Spleen (tissue), 11 donors: Measurements from ENCODE around the gene PWP2. TPM values are rescaled to one million over a fixed set of nuclear protein-coding genes. Genes with fewer than 3 reads are reported as not detected.

Experiments
- DNase-seq: peaks from one replicate; pipeline ENCODE4 v3.0.0-alpha.2; 2020
- H3K27ac ChIP-seq, 8 donors: fragments of 200-600 bp; sonication (generic) in 7 of 8; 1 replicate in 4 of 8; 2 replicates in 4 of 8; pipeline versions ENCODE4 v1.5.0 to v1.8.0; 2016 to 2021; ENCODE audit warnings: inconsistent platforms in 4 of 8, mild to moderate bottlenecking in 4 of 8, moderate library complexity in 1 of 8
- H3K27me3 ChIP-seq, 7 donors: fragments of 200-600 bp; sonication (generic) in 6 of 7; replicated peaks in 1 of 7; 1 replicate in 4 of 7; 2 replicates in 3 of 7; pipeline versions ENCODE4 v1.5.0 to v1.8.0; 2016 to 2021; ENCODE audit warnings: inconsistent platforms in 3 of 7, mild to moderate bottlenecking in 1 of 7
- H3K36me3 ChIP-seq, 6 donors: fragments of 200-600 bp; sonication (generic) in 5 of 6; 1 replicate in 4 of 6; 2 replicates in 2 of 6; pipeline versions ENCODE4 v1.5.0 to v1.8.0; 2016 to 2021; ENCODE audit warnings: inconsistent platforms in 2 of 6
- H3K4me1 ChIP-seq, 6 donors: fragments of 200-600 bp; sonication (generic) in 5 of 6; 1 replicate in 3 of 6; 2 replicates in 3 of 6; pipeline versions ENCODE4 v1.5.0 to v1.8.0; 2016 to 2021; ENCODE audit warnings: inconsistent platforms in 3 of 6
- H3K4me3 ChIP-seq, 8 donors: fragments of 200-600 bp; sonication (generic) in 7 of 8; 1 replicate in 4 of 8; 2 replicates in 4 of 8; pipeline versions ENCODE4 v1.5.0 to v1.8.0; 2016 to 2021; ENCODE audit warnings: inconsistent platforms in 4 of 8, mild to moderate bottlenecking in 4 of 8, moderate library complexity in 2 of 8
- H3K9me3 ChIP-seq, 8 donors: fragments of 200-600 bp; sonication (generic) in 7 of 8; 1 replicate in 4 of 8; 2 replicates in 4 of 8; pipeline versions ENCODE4 v1.5.0 to v1.8.0; 2016 to 2021; ENCODE audit warnings: inconsistent platforms in 4 of 8
- POLR2A ChIP-seq, 3 donors: fragments of 450-650 bp; IDR thresholded peaks; one replicate each; pipeline ENCODE4 v1.5.1; 2017; ENCODE audit warnings: antibody characterized with exemption in 3 of 3, mild to moderate bottlenecking in 1 of 3
- POLR2AphosphoS5 ChIP-seq, 3 donors: sonication (generic); formaldehyde crosslinking; IDR thresholded peaks; one replicate each; pipeline ENCODE4 v1.5.1; 2017; ENCODE audit warnings: antibody characterized with exemption in 3 of 3
- WGBS, 5 donors: extraction: QIAGEN DNeasy Blood & Tissue Kit in 3 of 5; methylation state at CpG; one replicate each; pipeline versions ENCODE4 v1.1.5 to v1.1.7; 2013 to 2018; 5-methylcytosine and 5-hydroxymethylcytosine counted together
- intact Hi-C: fragments of 100-400 bp; cut with DNase I; formaldehyde crosslinking; loops from one replicate; pipeline ENCODE4 v1.15.0; 2023; ENCODE audit warnings: low total_unique reads
- polyA plus RNA-seq, 3 donors: library from polyadenylated mRNA; stranded (reverse); fragments of 200-250 nt; gene quantifications; one replicate each; pipeline ENCODE4 v1.2.1, GENCODE V29; 2013
- total RNA-seq, 7 donors: library from RNA; depleted of rRNA in 3 of 7; stranded (reverse); fragments of >200 nt in 3 of 7; fragmentation: NEBNext Ultra II Directional in 4 of 7; extraction: Animal tissue kit (Norgen Biotek cat#: 25700) in 4 of 7; gene quantifications; one replicate each; pipeline versions ENCODE4 v1.1.0 to v1.2.1, GENCODE V29; 2016 to 2021
- TF ChIP-seq, protein P1 (sequence below), 11 experiments: fragments of 200-600 bp in 7 of 11; fragments of 450-650 bp in 4 of 11; sonication (generic) in 4 of 11; IDR thresholded peaks in 8 of 11; conservative IDR thresholded peaks in 3 of 11; 1 replicate in 7 of 11; 2 replicates in 4 of 11; pipeline versions ENCODE4 v1.4.0 to v1.8.0; 2016 to 2021; ENCODE audit warnings: antibody characterized with exemption in 11 of 11, inconsistent platforms in 4 of 11, mild to moderate bottlenecking in 1 of 11
- donor health status: healthy with polysubstance abuse.
- donor health status: DM: no; HTN: no; CAD: no; lungs with moderate emphysema.
- donor health status: DM: no; HTN: no; CAD: no.
- donor health status: Bipolar disorder and iron deficiency.
- donor health status: healthy.
- donor health status: DM: no; HTN: no; CAD: no.
- donor health status: DM: yes; HTN: yes; CAD: no.

The PWP2 gene
- total and polyA plus RNA-seq, 10 donors, result 4.8 to 17.4 (median 10.8) TPM

DNA sequence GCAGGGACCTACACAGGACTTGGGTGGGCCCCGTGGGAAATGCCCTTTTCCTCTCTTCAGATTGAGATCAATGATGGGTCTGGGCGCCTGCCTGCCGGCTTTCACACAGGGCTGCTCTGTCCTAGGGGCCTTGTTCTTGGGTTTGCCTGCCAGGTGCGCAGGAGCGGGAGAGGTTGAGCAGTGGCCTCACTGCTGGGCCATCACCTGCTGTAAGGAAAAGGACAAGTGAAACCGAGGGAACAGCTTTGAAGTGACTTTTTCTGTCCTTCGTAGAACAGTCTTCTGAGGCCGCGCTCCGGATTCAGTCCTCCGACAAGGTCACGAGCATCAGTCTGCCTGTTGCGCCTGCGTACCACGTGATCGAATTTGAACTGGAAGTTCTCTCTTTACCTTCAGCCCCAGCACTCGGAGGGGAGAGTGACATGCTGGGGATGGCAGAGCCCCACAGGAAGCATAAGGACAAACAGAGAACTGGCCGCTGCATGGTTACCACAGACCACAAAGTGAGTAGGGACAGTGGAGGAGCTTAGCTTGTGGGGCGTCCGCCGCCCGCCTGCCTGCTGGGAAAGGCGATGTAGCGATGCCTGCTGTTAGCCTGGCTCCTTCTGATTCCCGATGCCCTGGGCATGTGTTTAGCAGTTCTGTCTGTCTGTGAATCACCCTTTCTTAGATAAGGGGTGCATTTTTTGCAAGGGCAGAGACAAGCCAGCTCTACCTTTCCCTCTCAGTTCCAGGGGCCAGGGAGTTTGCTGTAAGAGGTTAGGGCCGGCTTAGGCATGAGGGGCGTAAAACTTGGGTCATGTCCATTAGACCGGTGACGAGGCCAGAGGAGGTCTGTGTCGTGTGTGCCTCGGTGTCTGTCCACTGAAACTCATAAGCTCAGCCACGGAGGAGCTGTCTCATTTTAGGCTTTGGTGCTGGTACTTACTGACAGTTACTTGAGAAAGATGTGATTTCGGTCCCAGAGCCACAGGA lies 19.5 kb upstream of the PWP2 start:
- peak; percentile 82 for DNase-seq
- Histone ChIP-seq H3K27ac (peak overlapping the region; percentile 35 to 90 (median 81)), H3K9me3 (no peaks in the 10 kb centered on the region), H3K27me3 (no peaks in the 10 kb centered on the region), H3K36me3 (peaks cover 0 to 100% (median 62%) of the 10 kb centered on the region in 6 donors), H3K4me1 (peaks cover 30 to 97% (median 81%) of the 10 kb centered on the region in 6 donors), H3K4me3 (peak overlapping the region in 1 of 8 donors; percentile 29)
- 61 to 81% (median 71%) methylated on average over 33 of the region's 33 CpGs for WGBS, 5 donors
- intact Hi-C loops, result no loop called here
- peak; percentile 34 to 45 (median 43) for TF ChIP-seq POLR2AphosphoS5 (IDR thresholded peaks at IDR 0.05)
- no peak for TF ChIP-seq POLR2A (IDR thresholded peaks at IDR 0.05)

DNA sequence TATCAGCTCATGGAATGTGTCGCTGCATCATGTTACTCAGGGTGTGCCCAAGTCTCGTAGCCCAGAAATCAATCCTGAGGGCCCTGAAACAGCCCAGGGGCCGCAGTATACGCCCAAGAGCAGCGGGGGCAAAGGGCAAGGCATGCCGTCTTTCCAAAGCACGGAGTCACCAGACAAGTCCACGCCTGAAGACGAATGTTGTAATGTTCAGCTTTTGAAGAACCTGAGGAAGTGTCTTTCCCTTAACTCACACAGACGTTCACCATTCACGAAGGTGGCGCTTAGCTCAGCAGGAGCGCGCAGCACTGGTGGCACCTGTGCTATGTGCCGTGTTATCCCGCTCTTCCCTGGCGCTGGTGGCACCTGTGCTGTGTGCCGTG lies 18.8 kb upstream of the PWP2 start:
- H3K27ac ChIP-seq, result peak overlapping the region; percentile 3 to 90 (median 81)
- H3K4me3 ChIP-seq, result peak overlapping the region in 1 of 8 donors; percentile 29
- peaks cover 0 to 100% (median 63%) of the 10 kb centered on the region in 6 donors for H3K36me3 ChIP-seq
- H3K9me3 ChIP-seq, result no peaks in the 10 kb centered on the region
- peaks cover 30 to 97% (median 74%) of the 10 kb centered on the region in 6 donors for H3K4me1 ChIP-seq
- WGBS, 5 donors, result 78 to 95% (median 85%) methylated on average over 17 to 18 of the region's 18 CpGs
- TF ChIP-seq POLR2AphosphoS5 (IDR thresholded peaks at IDR 0.05) (no peak), POLR2A (IDR thresholded peaks at IDR 0.05) (no peak)
- TF ChIP-seq, protein P1, sequence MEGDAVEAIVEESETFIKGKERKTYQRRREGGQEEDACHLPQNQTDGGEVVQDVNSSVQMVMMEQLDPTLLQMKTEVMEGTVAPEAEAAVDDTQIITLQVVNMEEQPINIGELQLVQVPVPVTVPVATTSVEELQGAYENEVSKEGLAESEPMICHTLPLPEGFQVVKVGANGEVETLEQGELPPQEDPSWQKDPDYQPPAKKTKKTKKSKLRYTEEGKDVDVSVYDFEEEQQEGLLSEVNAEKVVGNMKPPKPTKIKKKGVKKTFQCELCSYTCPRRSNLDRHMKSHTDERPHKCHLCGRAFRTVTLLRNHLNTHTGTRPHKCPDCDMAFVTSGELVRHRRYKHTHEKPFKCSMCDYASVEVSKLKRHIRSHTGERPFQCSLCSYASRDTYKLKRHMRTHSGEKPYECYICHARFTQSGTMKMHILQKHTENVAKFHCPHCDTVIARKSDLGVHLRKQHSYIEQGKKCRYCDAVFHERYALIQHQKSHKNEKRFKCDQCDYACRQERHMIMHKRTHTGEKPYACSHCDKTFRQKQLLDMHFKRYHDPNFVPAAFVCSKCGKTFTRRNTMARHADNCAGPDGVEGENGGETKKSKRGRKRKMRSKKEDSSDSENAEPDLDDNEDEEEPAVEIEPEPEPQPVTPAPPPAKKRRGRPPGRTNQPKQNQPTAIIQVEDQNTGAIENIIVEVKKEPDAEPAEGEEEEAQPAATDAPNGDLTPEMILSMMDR (IDR thresholded peaks at IDR 0.05 in 8 of 11, conservative IDR thresholded peaks at IDR 0.05 in 3 of 11), result no peak
- H3K27me3 ChIP-seq, result no peaks in the 10 kb centered on the region
- intact Hi-C loops, result no loop called here
- DNase-seq, result no peak

DNA sequence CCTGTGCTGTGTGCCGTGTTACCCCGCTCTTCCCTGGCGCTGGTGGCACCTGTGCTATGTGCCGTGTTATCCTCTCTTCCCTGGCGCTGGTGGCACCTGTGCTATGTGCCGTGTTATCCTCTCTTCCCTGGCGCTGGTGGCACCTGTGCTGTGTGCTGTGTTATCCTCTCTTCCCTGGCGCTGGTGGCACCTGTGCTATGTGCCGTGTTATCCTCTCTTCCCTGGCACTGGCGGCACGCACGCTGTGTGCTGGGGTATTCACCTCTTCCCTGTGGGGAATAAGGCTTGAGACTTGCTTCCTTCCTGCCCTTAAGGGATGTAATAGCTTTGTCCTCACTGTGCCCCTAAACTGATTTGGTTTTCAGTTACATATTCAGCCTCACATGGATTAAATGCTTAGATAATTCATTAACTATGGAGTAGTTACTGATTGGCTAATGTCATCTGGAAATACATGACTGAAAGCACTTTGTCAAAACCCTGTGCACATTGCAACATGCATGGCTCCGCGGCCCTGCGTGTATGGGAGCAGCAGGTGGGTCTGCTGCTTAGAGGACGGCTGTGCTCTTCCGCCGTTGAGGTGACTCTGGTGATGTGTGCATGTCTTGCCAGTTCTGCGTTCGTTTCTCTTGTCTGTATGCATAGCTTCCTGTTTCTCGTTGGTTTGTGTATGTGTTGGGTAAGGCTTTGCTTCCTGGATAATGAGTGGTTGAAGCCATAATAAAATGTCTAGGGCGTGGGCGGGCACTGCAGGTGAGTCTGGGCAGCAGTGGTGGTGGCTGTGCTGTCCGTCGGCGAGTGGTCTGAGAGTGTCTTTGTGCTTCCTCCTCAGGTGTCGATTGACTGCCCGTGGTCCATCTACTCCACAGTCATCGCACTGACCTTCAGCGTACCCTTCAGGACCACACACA lies 17.9 kb upstream of the PWP2 start:
- Histone ChIP-seq H3K27me3 (no peaks in the 10 kb centered on the region), H3K4me3 (peak overlapping the region in 2 of 8 donors; percentile 2 to 43), H3K4me1 (peaks cover 22 to 93% (median 66%) of the 10 kb centered on the region in 6 donors), H3K36me3 (peaks cover 2 to 100% (median 72%) of the 10 kb centered on the region in 6 donors), H3K9me3 (no peaks in the 10 kb centered on the region), H3K27ac (peak overlapping the region; percentile 72 to 90 (median 82))
- intact Hi-C loops, result no loop called here
- DNase-seq, result peak; percentile 88
- TF ChIP-seq POLR2A (IDR thresholded peaks at IDR 0.05), result peak in 1 of 3 donors; percentile 35
- peak; percentile 59 to 93 (median 81) for TF ChIP-seq POLR2AphosphoS5 (IDR thresholded peaks at IDR 0.05)
- TF ChIP-seq, protein P1 (IDR thresholded peaks at IDR 0.05 in 8 of 11, conservative IDR thresholded peaks at IDR 0.05 in 3 of 11), result no peak
- WGBS, 5 donors, result 50 to 80% (median 58%) methylated on average over 30 of the region's 30 CpGs

DNA sequence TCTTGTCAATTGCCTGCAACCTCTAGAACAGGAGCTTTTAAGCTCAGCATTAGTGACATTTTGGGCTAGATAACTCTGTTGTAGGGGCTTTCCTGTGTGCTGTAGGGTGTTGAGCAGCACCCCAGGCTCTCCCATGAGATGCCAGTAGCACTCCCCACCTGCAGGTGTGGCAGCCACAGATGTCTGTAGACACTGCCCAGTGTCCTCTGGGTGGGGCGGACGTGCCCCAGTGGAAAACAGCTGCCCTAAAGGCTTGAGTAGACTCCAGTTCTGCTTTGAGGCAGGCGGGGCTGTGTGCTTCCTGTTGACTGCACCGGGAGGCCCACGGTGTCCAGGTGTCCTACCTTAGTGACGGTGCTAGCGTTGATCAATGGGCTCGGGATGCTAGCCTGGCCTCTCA lies 16.9 kb upstream of the PWP2 start:
- peak overlapping the region; percentile 72 to 90 (median 82) for H3K27ac ChIP-seq
- intact Hi-C loops, result no loop called here
- peaks cover 22 to 82% (median 55%) of the 10 kb centered on the region in 6 donors for H3K4me1 ChIP-seq

More for the DNA sequence above, 16.9 kb upstream of the PWP2 start:
- H3K9me3 ChIP-seq, result no peaks in the 10 kb centered on the region
- H3K36me3 ChIP-seq, result peaks cover 2 to 100% (median 75%) of the 10 kb centered on the region in 6 donors
- TF ChIP-seq POLR2A (IDR thresholded peaks at IDR 0.05) (no peak), POLR2AphosphoS5 (IDR thresholded peaks at IDR 0.05) (peak; percentile 70 to 82 (median 78))
- TF ChIP-seq, protein P1 (IDR thresholded peaks at IDR 0.05 in 8 of 11, conservative IDR thresholded peaks at IDR 0.05 in 3 of 11), result no peak
- 34 to 59% (median 44%) methylated on average over 5 to 8 of the region's 8 CpGs for WGBS, 5 donors
- peak; percentile 89 for DNase-seq
- peak overlapping the region in 1 of 8 donors; percentile 43 for H3K4me3 ChIP-seq
- H3K27me3 ChIP-seq, result no peaks in the 10 kb centered on the region
